Ecto neural progenitor cell (in vitro differentiated cells): ENCODE measurements around the gene FPR2.
"Not testable (repeated sequence)": the region's sequence is repeated elsewhere in the genome, so short reads cannot be mapped to it uniquely, and the experiment has no call there.

Experiments used
- DNase-seq: peaks from one replicate; pipeline ENCODE4 v3.0.0-alpha.2; 2018; ENCODE audit warnings: low spot score

FPR2 gene

DNA sequence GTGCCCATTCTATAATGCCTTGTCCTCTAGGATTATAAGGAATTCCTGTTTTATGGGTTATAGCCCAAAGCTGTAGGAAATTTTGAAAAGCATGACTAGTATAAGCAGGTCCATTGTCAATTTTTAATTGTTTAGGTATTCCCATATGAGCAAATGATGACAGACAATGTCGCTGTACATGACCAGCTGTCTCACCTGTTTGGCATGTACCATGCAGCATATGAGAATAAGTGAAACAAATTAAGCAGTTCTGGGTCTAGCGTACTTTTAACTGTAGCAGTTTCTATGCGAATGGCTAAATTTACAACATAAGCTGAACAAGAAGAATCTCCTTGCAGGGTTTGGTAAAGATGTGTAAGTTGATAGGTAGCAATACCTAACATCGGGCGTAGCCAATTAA, 45.6 kb downstream of the FPR2 start:
- not testable (repeated sequence) for DNase-seq

DNA sequence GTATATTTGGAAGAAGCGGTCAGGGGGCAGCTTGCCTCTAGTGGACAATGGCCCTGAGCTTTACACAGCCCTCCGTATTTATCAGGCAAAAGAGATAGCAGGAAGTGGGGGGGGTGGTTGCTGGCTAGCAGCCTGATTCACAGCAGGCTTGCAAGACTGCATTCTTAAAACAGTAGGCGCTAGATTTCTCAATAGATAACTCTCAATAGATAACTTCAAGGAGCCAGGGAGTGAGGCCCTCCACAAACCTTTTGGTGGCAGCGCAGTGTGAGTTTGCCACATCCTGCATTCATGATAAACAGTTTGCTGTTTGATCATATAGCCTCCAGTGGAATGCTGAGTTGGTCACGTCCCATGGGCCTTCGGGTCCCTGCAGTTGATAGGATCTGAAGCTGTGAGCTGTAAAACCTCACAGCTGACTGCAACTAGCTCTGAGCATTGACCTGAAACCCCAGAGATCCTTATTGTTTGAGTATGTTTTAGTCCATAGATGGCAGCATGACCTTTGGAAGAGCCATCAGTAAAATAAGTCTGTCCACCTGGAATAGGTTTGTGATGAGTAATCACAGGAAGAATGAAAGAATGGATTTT, 46.2 kb downstream of the FPR2 start:
- no peak for DNase-seq

DNA sequence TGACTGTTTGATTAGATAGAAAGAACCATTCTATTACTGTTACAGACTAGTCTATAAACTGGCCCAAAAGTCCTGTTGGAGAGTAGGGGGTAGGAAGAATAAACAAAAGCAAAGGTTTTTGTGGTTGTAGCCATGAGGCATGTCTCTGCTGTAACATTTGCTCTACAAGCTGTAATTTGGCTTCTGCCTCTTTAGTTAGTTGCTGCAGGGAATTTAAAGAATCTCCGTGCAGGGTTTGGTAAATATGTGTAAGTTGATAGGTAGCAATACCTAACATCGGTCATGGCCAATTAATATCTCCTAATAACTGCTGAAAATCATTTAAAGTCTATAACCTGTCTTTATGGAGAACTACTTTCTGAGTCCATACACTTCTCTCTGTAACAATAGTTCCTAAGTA, 46.9 kb downstream of the FPR2 start:
- no peak for DNase-seq

DNA sequence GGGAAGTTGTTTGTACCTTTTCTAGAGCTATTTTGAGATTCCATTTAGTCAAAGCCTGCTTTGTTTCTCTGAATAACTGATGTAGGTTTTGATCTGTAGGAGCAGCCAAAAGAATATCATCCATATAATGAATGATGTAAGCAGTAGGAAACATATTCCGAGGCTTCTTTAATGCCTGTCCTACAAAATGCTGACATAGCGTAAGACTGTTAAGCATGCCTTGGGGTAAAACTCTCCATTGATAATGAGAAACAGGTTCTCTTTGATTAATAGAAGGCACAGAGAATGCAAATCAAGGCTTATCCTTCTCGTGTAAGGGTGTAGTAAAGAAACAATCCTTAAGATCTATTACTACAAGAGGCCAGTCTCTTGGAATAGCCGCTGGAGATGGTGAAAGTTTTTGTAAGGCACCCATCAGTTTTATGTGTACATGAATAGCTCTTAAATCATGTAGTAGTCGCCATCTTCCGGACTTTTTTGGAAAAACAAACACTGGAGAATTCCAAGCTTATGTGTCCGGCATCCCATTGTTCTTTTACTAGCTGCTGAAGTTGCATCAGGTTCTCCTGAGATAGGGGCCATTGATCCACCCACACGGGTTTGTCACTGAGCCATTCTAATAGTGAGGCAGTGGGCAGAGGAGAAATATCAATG, 47.5 kb downstream of the FPR2 start:
- no peak for DNase-seq

DNA sequence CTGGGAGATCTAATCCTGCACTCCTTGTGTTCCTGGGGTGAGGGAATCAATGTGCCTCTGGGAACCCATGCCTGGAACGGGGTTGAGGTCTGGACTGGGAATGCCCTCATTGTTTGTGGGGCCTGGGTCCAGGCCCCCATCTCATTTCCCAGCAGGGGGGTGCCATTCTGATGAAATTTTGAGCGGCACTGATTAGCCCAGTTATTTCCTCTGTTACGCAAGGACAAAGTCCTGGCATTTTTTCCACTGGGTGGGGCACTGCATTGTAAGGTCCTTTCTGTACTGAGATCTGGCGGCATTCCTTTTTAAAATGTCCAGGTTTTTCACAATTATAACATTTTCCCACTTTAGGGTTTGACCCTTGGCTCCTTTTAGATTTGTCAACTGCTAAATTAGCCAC, 48.8 kb downstream of the FPR2 start:
- DNase-seq = no peak

DNA sequence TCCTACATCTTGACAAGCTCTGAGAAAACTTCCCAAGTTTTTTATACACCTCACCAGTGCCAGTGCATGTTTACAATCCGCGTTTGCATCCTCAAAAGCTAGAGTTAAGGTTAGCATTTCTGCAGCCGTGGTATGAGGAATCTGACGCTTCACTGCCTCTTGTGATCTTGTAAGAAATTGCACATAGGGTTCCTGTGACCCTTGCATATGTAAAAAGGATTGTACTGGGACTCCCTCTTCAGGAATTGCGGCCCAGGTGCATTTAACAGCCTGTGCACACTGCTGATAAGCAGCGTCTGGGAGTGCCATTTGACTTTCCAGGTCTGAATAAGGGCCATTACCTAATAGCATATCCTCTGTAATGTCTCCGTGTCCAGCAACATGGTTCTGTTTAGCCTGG, 49.2 kb downstream of the FPR2 start:
- no peak for DNase-seq

DNA sequence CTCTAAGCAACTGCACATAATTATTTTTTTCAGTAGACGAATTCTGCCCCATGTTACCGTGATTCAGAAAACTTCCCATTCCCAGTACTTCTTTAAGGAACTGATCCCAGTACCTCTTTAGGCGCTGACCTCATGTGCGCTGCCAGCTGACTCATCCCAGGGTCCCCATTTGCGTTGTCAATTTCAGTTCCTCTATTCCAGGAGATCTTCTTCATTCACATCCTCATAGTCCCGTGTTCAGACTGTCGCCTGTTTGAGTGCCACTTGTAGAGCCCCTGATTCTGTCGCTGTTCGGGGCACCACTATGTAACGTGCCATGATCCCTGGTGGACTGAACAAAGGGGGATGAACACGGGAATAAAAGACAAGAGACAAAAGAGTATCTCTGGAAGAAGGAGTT, 50.4 kb downstream of the FPR2 start:
- DNase-seq = no peak

DNA sequence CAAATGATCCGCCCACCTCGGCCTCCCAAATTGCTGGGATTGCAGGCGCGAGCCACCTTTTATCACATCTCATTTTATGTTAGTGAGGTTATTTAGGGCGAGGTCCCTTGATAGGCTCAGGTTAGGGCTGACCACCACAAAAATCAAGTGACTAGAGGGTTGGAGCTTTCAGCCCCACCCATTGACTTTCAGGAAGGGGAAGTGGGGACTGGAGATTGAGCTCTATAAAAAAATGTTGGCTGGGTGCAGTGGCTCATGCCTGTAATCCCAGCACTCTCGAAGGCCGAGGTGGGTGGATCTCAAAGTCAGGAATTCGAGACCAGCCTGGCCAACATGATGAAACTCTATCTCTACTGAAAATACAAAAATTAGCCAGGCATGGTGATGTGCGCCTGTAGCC, 54.1 kb downstream of the FPR2 start:
- DNase-seq = no peak

DNA sequence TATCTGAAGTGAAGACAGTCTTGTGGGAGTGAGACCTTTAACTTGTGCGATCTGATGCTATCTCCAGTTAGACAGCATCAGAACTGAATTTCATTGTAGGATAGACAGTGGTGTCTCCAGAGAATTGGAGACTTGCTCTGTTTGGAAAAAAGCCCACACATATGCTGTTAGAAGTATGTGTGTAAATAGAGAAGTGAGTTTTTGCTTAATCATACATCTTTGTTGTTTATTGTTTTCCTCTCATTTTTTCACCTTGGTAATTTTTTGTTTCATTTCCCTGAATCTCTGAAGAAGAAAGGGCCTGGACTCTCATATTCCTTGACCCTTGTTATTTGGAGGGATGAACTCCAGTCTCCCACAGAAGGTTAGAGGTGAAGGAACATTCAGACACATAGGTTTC, 55.7 kb downstream of the FPR2 start:
- no peak for DNase-seq

DNA sequence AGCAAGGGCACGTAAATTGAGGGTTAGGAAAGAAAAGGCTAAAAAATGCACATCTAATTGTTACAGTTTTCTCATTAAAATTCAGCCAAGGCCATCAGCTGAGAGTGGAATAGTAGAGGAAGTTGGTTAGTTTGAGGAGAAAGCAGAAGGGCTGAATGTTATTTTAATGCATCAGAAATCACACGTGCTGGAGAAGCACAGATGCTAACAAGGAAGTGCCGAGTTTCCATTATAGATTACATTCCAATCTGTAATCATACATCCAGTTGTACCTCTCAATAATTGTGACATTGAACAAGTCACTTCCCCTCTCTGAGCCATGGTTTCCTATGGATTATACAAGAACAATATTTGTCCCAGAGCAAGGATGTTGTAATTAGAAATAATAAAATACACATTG, 59.0 kb downstream of the FPR2 start:
- no peak for DNase-seq
